ENCODE measurements around the gene AFAP1.

The AFAP1 gene

DNA sequence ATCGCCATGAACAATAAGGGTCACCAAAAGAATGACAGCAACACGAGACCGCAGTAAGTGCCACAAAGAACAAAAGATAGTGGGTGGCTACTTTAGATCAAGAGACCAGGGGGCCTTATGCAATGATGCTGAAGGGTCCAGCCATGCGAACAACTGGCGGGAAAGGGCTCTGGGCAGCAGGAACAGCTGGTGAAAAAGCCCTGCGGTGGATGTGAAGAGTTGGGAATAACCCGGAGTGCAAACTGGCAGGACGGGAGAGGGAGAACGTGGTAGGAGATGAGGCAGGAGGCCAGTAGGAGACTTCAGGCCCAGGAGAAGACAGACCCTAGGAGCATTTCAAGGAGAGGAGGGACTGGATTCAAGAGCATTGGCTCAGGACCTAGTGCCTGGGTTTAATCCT is 120.2 kb downstream of the AFAP1 start:
- no peak for DNase-seq (ENCODE audit: low read depth)

DNA sequence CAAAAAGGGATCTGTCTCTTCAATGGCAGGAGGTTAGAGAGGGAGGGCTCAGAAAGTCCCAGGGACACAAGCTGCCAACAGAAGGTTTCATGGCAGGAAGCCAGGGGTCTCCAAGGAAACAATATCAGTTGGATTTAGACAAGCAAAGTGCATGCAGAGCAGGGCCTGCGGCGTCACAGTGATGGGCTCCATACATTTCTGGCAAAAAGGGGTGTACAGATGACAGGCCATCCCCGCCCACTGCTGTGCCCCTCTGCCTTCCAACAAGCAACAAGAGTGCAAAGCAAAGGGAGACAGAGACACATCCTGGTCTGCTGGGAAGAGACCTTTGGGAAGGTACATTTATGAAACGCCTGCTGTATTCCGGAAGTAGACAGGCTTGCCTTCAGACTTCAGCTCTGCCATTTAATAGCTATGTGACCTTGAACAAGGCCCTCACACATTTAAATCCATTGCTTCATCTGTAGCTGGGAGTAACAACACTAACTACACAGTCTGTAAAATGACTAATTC is 121.2 kb downstream of the AFAP1 start:
- DNase-seq (ENCODE audit: low read depth) = no peak

DNA sequence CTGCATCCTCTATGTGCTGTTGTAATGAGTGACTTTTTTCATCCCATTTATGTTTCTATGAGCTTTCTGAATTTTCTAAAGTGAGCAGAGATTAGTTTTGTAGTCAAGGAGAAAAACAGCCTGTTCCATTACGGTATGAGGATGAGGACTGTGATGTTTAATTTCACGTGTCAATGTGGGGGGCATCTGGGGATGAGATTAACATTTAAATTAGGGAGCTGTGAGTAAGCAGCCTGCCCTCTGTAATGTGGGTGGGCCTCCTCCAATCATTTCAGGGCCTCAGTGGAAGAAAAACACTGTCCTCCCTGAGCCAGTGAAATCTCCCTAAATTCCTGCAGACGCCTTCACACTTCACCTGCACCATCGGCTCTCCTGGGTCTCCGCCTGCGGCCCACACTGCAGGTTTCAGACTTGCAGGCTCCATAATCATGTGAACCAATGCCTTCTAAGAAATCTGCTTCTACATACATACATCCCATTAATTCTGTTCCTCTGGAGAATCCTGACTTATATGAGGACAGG is 121.7 kb downstream of the AFAP1 start:
- no peak for DNase-seq (ENCODE audit: low read depth)

DNA sequence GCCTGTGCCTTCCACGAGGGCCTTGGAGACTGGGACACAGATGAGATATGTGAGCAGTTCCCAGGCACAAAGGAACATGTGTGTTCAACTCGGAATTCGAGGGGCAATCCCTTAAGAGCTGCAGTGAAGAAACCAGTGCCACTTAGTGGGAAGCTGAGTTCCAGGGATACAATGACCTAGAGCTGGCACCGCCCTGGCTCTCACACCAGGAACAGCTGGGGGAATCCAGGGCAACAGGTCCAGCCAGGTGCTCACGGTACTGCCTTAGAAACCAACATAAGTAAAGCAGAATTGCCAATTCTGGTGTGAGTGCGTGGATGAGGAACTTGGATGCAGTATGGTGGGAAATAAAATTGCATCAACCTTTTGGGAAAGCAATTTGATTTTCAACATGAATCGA is 122.9 kb downstream of the AFAP1 start:
- DNase-seq (ENCODE audit: low read depth) = no peak

DNA sequence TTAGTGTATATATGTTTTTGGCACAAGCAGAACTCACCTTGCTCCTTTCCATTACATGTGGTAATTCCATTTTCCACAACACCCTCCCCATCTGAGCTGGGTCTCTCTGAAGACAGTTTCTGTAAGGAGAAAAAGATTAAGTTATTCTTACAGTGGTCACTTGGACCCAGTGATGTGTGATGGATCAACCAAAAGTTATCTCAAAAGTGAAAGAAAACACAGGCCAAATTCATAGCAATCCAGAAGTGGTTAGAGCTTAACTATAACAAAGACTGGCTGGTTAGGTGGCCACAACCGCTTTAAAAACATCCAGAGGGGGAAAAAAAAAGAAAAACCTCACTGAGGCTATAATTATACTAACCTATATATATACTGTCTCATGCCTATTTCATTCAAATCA is 123.7 kb downstream of the AFAP1 start:
- DNase-seq (ENCODE audit: low read depth) = no peak

DNA sequence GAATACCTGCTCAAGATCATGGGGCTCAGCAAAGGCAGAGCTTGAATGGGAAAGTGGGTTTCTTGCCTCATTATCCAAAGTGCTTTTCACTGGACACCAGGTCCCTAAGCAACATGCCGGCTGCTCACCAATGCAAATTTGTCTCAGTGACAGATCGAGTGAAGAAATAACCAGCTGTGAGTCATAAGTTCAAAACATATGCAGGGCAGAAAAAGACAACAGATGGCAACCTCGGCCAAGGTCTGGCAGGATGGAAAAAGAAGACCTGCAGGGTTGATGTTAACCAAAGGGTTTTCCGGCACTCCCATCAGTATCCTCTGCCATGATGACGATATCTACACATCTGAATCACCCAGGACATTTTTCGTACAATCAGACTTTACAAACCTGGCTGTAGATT is 124.1 kb downstream of the AFAP1 start:
- peak; percentile 59 for DNase-seq (ENCODE audit: low read depth)

DNA sequence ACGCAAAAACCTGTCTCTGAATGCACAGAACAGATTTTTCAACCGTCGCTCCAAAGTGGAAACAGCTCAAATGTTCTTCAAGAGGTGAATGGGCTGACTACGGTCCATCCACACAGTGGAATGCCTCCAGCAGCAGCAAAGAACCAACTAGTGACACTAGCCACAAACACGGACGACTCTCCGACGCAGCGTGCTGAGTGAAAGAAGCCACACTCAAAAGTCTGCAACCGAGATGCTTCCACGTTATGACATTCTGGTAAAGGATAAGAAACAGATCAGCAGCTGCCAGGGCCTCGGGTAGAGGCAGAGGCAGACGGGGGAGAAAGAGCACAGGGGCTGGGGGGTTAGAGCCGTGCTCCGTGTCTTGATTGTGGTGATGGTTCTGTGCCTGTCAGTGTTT is 125.2 kb downstream of the AFAP1 start:
- no peak for DNase-seq (ENCODE audit: low read depth)

DNA sequence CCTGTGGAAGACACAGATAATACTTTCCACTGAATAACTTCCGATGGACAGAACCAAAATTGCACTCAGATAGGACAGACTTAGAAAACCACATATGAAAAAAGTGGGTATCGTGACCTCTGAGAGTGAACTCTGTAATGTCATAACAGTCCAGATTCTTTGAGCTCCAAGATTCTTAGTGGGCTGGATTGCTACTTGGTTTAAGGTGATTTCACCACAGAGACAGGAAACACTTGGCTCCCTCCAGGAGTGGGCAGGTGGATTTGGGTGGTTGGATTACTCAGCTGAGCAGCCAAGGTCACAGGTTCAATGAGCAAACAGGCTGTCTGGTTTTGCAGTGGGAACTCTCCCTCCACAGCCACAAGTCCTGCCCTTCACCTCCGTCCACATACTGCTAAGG is 126.0 kb downstream of the AFAP1 start:
- DNase-seq (ENCODE audit: low read depth) = no peak

DNA sequence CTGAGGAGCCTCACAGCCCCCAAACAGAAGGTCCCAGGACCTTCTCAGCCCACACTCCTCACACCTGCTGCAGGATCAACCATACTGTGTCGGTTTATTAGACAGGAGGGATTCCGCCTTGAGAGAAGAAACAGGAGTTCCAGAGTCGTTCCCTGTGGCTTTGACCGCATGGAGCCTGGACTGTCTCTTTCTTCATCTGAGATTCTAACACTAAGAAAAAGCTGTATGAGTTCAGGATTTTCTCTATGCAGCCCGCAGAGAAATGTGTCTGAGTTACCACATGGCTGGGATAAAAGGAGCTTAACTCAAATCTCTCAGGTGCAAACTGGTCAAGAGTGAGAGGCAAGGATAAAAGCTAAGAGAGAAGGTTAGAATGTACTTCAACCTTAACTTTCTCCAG is 126.7 kb downstream of the AFAP1 start:
- DNase-seq (ENCODE audit: low read depth) = no peak

DNA sequence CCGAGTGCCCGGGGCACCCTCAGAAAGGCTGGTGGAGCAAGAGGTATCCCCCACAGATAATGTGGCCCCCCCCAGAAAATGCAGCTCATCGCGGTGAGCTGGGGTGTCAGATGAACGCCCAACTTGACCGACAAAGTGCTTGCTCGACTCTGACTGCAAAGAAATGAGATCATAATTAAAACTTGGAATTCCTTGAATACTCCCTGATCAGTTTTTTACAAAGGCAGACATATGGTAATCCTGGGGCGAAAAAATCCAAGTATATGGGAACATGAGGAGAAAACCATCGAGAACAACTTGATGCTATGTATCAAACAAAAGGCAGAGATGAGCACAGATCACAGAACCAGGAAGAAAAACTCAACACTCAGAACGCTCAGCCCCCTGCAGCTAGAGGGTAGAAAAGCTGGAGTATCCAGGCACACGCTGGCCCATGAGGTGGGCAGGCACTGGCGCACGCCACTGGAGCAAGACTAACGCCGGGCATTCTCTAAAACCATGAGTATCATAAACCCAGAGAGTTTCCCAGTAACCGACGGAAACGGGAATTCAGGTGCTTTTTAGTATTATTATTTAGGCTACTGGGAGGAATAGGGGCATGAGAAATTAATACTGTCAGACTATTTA is 127.3 kb downstream of the AFAP1 start:
- DNase-seq (ENCODE audit: low read depth) = no peak

DNA sequence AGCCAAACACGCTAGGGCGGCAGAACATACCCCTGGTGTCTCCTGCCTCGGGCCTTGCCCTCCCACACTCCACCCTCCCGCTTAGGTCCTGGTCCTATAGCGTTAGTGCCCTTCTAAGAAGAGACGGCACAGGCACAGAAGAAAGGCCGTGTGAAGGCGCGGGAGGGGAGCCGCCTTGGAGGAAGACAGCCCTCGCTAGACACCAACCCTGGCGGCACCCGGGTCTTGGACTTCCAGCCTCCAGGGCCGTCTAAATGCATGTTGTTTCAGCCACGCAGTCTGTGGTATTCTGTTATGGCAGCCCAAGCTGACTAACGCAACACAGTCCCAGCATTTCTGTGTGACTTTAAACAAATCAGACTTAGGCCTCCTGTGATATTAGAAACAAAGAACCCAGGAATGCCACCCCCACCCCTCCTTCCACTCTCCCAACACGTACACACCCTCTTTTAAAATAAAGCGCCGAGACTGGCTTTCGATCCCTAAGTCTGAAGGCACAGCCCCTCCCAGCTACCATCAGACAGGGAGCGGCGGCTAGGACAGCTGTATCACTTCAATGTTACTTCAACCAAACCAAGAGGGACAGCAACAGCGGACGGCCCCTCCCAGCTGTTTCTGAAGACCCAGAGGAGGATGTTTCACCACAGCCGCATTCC is 128.0 kb downstream of the AFAP1 start:
- no peak for DNase-seq (ENCODE audit: low read depth)

DNA sequence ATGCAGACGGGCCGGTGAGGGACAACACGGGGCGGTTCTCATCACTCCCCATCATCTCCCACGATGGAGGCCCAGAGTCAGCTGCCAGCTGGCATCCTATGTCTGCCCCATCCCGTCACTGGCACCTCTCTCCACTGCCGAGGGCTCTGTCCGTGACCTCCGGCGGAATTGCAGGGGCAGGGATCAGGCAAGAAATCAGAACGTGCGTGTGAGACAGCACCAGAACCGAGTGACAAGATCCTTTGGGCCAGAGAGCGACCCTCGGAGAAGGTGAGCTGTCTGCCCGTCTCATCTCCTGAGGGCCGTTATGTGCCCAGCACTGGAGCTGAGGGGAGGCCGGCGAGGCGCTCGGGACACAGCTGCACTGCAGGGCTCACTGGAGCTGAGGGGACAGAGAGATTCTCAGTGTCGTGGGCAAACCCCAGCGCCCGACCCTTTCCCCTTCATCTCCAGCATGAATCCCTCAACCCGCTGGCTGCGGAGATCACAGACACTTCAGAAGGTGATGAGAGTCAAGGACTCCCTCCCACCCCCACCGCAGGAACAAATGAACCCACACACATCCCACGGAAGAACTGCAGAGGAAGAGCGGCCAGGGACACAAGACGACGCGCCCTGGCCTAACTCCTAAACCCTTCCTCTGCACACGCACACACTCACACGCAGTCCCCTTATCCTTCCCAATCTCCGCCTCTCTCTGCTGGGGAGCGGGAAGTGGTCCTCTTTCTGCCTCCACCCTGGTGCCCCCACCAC is 128.7 kb downstream of the AFAP1 start:
- DNase-seq (ENCODE audit: low read depth) = no peak

DNA sequence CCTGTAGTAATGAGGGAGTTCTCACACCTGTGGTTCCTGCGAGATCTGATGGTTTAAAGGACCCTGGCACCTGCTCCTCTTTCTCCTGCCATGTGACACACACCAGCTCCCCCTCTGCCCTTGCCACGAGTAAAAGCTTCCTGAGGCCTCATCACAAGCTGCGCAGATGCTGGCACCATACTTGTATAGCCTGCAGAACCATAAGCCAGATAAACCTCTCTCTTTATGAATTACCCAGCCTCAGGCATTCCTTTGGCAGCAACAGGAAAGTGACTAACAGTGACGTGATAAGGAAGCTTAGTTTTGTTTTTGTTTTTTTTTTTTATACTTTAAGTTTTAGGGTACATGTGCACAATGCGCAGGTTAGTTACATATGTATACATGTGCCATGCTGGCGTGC is 130.9 kb downstream of the AFAP1 start:
- DNase-seq (ENCODE audit: low read depth) = no peak

DNA sequence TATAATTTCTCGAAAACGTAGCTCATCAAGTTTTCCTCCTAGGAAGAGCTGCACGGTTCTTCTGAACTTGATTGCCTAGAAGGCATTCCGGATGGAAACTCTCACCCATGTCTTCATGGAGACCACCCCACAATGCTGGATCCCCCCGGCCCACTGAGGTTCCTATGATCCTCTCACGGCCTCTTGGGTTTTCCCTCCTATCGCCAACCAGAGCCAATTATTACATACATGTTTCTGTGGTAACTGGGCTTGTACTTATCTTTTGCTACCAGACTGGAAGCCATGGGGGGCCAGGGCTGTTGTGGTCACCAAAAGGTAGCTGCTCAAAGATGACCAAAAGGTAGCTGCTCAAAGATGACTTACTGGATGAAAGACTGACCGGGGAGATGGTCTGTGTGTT is 131.5 kb downstream of the AFAP1 start:
- no peak for DNase-seq (ENCODE audit: low read depth)

DNA sequence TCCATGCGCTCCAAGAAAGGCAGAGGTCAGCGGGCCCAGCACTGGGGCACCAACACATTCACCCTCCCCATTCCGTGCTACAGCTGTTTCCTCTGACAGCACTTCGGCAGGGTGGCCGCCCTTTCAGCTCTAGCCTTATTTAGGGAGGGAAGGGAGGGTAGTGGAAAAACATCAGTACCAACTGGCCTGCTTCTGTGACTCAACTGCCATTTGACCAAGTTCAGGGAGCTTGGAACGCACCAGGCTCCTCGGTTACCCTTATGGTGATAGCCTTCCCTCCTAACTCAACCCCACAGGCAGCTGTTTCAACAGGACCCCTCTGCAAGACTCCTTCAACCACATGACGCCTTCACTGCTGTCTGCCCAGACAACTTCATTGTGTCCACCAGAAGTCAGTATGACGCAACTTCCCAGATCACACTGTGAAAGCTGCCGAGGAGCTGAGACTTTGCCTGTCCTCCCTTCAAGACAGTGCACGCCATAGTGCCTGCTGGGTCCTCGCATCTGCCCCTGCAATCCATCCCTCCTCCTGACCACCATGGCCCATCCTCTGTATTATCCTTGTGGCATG is 132.2 kb downstream of the AFAP1 start:
- no peak for DNase-seq (ENCODE audit: low read depth)

DNA sequence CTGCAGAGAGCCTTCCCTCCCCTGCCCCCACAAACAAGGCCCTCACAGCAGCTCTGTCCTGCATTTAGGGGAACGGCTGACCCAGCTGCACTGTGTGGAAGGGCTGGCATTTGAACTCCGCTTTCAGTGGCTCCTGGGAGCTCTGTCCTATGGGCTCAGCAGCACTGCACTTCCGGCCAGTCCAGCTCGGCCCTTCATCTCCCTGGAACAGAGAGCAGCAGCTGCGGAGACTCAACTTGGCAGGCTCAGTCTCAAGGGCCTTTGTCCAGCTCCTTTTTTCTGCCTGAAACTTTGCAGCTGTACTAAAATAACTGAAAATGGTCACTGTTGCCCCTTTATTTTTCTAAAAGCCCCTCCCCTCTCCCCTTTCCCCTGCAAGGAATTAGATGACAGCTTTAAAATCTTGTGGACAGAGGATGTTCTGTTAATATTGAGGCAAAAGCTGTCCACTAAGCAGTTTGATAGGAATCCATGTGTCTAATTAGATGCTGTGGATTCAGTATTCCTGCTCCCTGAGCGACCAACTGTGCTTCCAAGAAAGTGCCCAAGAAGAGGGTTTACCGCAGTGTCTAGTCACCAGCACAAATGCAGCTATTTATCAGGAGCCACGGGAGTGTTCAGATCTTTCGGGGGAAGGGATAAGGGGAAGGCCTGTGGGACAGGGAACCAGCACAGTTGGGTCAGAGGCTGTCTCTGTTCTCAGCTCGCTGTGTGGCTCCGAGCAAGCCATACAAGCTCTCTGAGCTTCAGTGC is 133.1 kb downstream of the AFAP1 start:
- DNase-seq (ENCODE audit: low read depth) = no peak

DNA sequence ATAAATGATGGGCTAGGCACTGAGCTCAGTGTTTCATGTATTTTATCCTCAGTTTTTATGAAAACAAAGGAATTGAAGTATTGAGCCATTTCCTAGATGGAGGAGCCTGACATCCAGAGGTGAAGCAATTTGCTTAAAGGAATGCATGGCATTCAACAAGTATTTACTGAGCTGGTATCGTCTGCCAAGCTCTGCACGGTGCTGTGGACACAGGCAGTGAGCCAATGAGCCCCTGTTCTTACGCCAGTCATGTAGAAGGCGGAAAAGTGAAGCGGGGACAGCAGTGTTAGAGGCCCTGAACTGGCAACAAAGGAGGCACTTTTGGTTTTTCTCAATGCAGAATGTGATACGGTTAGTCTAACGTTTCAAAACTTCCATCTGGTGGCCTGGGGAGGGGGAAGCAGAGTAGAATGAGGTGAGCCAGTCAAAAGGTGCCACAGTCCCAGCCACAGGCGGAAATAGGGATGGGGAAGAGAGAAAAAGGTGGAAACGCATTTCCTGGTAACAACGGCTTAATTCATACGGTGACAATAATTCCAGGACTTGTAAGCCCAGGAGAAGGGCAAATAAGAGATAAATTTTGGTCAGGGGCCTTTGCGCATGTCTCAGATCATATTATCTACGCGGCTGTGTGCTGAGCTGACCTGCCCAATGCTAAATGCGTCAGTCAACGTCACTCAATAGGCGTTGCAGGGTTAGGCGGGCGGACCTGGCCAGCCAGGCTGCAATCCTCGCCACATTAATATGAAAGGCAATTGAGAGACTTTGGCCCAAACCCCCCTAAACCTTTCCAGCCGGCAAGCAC is 133.9 kb downstream of the AFAP1 start:
- DNase-seq (ENCODE audit: low read depth) = no peak

DNA sequence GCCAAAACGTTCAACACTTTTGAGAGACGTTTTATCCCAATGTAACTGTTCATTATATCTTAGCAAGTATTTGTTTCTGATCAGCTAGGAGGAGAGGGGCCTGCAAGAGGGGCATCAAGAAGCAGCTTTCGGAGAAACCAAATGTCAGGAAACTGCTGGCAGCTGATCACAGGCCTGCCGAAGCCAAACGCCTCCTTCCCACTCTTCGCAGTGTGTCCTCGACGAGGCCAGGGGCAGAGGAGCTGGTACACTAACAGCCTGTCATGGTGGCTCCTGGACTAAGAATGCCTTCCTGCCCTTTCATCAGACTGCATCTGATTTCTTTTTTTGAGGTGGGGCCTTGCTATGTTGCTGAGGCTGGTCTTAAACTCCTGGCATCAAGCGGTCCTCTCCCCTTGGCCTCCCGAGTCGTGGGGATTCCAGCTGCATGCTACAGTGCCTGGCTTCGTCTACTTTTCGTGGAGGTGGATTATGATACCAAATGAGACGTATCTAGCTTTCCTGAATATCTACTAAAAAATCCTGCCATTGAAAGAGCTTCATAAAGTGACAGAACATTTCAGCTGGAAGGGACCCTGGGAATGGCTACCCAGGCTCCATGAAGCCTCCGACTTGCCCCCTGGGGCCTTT is 134.8 kb downstream of the AFAP1 start:
- no peak for DNase-seq (ENCODE audit: low read depth)

DNA sequence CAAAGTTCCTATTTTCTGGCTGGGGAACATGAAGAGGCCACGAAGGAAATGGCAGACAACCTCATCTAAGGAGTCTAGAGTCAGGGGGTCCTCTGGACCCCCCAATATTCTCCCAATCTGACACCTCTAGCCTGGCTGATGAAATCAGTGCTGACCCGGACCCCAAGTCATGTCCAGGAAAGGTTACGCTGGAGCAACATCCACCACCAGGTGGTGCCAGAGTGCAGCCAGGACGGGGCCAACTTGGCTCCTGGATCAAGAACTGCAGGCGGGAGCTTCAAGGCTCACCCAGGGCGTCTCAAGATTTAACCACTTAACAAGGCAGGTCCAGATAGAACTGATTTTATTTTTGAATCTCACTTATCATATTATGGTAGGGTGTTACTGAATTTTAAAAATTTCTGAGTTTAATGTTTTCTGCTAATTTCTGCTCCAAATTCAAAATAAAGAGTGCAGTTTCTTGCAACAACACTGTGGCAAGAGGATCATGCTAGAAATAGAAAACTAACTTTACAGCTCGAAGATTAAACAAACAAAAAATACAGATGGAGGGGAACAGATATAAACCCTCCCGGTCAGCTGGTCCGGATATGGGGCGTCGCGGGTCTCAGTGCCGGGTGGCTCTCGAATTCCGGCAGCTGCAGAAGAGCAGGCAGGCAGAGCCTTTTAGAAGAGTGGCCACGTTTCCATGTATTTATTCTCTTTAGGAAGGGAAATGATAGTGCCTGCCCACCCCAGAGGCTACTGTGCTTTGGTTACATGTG is 135.5 kb downstream of the AFAP1 start:
- DNase-seq (ENCODE audit: low read depth) = peak; percentile 51

DNA sequence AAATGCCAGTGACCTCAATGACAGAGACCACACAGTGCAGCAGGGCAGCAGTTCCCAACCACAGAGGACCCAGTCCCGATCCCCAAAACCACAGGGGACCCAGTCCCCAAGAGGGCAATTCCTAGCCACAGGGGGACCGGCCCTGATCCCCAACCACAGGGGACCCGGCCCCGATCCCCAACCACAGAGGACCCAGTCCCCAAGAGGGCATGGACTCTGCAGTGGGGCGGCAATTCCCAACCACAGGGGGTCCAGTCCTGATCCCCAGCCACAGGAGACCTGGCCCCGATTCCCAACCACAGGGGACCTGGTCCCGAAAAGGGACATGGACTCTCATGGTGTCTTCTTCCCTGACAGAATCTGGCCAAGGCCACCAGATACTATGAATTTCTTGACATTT is 136.3 kb downstream of the AFAP1 start:
- DNase-seq (ENCODE audit: low read depth) = no peak

Measured in stromal cell of bone marrow (primary cell).